Measurements from ENCODE around the gene INSC.

Gene INSC

DNA sequence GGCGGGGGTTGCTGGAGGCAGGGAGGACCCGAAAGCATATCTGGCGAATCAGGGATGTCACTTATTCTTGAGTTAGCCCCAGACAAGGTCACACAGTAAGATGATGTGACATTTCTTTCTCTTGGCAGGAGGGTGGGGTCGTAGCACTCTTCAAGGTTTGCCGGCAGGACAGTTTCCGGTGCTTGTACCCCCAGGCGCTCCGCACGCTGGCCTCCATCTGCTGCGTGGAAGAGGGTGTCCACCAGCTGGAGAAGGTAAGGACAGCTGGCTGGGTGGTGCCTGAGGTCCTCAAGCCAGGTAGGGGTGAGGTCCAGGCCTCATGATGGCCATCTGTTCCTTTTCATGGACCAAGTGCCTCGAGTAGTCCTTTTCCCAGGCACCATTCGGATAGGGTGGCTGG lies 86.0 kb downstream of the INSC start:
- POLR2A ChIA-PET, result no interaction called here
- Histone ChIP-seq H3K4me1 (ENCODE audit: control insufficient read depth, insufficient read depth, low read length) (no peaks in the 10 kb centered on the region), H3K4me3 (ENCODE audit: low read depth, low read length) (no peak overlapping the region), H3K36me3 (ENCODE audit: control insufficient read depth in 2 of 2, insufficient read depth in 1 of 2, low read length in 2 of 2) (no peaks in the 10 kb centered on the region), H3K9me3 (ENCODE audit: control insufficient read depth, insufficient read depth, low read depth, low read length) (no peaks in the 10 kb centered on the region), H3K27ac (ENCODE audit: extremely low read depth, low read depth, low read length) (no peak overlapping the region)
- TF ChIP-seq, protein P1, sequence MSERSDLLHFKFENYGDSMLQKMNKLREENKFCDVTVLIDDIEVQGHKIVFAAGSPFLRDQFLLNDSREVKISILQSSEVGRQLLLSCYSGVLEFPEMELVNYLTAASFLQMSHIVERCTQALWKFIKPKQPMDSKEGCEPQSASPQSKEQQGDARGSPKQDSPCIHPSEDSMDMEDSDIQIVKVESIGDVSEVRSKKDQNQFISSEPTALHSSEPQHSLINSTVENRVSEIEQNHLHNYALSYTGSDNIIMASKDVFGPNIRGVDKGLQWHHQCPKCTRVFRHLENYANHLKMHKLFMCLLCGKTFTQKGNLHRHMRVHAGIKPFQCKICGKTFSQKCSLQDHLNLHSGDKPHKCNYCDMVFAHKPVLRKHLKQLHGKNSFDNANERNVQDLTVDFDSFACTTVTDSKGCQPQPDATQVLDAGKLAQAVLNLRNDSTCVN (tag by site-specific recombination; optimal IDR thresholded peaks at IDR 0.05), result no peak
- CTCF ChIA-PET, result interaction anchor here (0.7 kb wide), 1 partner anchor 226 kb away, joined by 3 read pairs; no protein-coding TSS in a partner anchor

DNA sequence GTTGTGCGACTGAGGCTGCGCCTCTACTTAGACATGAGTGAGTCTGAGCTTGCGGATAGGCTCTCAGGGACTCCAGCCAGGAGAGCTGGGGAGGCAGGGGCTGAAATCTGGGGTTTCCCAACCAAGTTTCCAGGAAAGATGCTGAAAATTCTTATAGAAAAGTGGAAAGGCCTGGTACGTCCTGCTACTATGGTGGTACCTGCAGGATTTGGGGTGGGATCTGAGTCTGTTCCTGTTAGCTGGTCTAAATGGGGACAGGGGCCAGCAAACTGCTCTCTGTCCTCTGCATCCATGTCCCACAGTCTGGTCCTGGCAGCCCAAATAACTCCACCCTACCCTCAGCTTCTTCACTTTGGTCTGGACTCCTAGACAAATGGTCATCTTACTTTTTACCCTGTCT lies 86.9 kb downstream of the INSC start:
- CTCF ChIA-PET, result interaction anchor here (0.9 to 1.2 kb wide), 2 partner anchors 96 to 293 kb away, joined by 3 to 8 read pairs; no protein-coding TSS in a partner anchor
- H3K4me3 ChIP-seq (ENCODE audit: low read depth, low read length), result no peak overlapping the region
- H3K27ac ChIP-seq (ENCODE audit: extremely low read depth, low read depth, low read length), result no peak overlapping the region
- H3K36me3 ChIP-seq (ENCODE audit: control insufficient read depth in 2 of 2, insufficient read depth in 1 of 2, low read length in 2 of 2), result no peaks in the 10 kb centered on the region
- TF ChIP-seq, protein P2, sequence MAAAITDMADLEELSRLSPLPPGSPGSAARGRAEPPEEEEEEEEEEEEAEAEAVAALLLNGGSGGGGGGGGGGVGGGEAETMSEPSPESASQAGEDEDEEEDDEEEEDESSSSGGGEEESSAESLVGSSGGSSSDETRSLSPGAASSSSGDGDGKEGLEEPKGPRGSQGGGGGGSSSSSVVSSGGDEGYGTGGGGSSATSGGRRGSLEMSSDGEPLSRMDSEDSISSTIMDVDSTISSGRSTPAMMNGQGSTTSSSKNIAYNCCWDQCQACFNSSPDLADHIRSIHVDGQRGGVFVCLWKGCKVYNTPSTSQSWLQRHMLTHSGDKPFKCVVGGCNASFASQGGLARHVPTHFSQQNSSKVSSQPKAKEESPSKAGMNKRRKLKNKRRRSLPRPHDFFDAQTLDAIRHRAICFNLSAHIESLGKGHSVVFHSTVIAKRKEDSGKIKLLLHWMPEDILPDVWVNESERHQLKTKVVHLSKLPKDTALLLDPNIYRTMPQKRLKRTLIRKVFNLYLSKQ (tag by site-specific recombination; IDR thresholded peaks at IDR 0.05; ENCODE audit: borderline replicate concordance), result no peak
- TF ChIP-seq ZNF558 (tag by site-specific recombination; IDR thresholded peaks at IDR 0.05), result no peak
- no peak for TF ChIP-seq ZNF560 (tag by site-specific recombination; IDR thresholded peaks at IDR 0.05; ENCODE audit: borderline replicate concordance)
- no peak for TF ChIP-seq ZNF350 (tag by site-specific recombination; IDR thresholded peaks at IDR 0.05)
- no peak for TF ChIP-seq ZNF211 (tag by site-specific recombination; IDR thresholded peaks at IDR 0.05; ENCODE audit: low read depth)
- TF ChIP-seq, protein P3, sequence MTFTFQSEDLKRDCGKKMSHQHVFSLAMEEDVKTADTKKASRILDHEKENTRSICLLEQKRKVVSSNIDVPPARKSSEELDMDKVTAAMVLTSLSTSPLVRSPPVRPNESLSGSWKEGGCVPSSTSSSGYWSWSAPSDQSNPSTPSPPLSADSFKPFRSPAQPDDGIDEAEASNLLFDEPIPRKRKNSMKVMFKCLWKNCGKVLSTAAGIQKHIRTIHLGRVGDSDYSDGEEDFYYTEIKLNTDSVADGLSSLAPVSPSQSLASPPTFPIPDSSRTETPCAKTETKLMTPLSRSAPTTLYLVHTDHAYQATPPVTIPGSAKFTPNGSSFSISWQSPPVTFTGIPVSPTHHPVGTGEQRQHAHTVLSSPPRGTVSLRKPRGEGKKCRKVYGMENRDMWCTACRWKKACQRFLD (tag by site-specific recombination; IDR thresholded peaks at IDR 0.05), result no peak
- TF ChIP-seq ZSCAN30 (tag by site-specific recombination; IDR thresholded peaks at IDR 0.05), result no peak
- no peak for TF ChIP-seq KLF1 (tag by site-specific recombination; IDR thresholded peaks at IDR 0.05)
- no peak for TF ChIP-seq GLIS2 (tag by site-specific recombination; IDR thresholded peaks at IDR 0.05)
- TF ChIP-seq ZBTB7A (tag by site-specific recombination; IDR thresholded peaks at IDR 0.05; ENCODE audit: low read depth), result no peak
- no peak for TF ChIP-seq ZNF548 (tag by site-specific recombination; IDR thresholded peaks at IDR 0.05)
- TF ChIP-seq ZNF133 (tag by site-specific recombination; IDR thresholded peaks at IDR 0.05), result no peak
- TF ChIP-seq, protein P4, sequence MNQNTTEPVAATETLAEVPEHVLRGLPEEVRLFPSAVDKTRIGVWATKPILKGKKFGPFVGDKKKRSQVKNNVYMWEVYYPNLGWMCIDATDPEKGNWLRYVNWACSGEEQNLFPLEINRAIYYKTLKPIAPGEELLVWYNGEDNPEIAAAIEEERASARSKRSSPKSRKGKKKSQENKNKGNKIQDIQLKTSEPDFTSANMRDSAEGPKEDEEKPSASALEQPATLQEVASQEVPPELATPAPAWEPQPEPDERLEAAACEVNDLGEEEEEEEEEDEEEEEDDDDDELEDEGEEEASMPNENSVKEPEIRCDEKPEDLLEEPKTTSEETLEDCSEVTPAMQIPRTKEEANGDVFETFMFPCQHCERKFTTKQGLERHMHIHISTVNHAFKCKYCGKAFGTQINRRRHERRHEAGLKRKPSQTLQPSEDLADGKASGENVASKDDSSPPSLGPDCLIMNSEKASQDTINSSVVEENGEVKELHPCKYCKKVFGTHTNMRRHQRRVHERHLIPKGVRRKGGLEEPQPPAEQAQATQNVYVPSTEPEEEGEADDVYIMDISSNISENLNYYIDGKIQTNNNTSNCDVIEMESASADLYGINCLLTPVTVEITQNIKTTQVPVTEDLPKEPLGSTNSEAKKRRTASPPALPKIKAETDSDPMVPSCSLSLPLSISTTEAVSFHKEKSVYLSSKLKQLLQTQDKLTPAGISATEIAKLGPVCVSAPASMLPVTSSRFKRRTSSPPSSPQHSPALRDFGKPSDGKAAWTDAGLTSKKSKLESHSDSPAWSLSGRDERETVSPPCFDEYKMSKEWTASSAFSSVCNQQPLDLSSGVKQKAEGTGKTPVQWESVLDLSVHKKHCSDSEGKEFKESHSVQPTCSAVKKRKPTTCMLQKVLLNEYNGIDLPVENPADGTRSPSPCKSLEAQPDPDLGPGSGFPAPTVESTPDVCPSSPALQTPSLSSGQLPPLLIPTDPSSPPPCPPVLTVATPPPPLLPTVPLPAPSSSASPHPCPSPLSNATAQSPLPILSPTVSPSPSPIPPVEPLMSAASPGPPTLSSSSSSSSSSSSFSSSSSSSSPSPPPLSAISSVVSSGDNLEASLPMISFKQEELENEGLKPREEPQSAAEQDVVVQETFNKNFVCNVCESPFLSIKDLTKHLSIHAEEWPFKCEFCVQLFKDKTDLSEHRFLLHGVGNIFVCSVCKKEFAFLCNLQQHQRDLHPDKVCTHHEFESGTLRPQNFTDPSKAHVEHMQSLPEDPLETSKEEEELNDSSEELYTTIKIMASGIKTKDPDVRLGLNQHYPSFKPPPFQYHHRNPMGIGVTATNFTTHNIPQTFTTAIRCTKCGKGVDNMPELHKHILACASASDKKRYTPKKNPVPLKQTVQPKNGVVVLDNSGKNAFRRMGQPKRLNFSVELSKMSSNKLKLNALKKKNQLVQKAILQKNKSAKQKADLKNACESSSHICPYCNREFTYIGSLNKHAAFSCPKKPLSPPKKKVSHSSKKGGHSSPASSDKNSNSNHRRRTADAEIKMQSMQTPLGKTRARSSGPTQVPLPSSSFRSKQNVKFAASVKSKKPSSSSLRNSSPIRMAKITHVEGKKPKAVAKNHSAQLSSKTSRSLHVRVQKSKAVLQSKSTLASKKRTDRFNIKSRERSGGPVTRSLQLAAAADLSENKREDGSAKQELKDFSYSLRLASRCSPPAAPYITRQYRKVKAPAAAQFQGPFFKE (tag by site-specific recombination; IDR thresholded peaks at IDR 0.05; ENCODE audit: borderline replicate concordance), result no peak
- no peak for TF ChIP-seq REPIN1 (tag by site-specific recombination; IDR thresholded peaks at IDR 0.05; ENCODE audit: low read depth)
- POLR2A ChIA-PET, result no interaction called here
- no peaks in the 10 kb centered on the region for H3K4me1 ChIP-seq (ENCODE audit: control insufficient read depth, insufficient read depth, low read length)
- no peaks in the 10 kb centered on the region for H3K9me3 ChIP-seq (ENCODE audit: control insufficient read depth, insufficient read depth, low read depth, low read length)

All from HEK293 (cell line).